NCI-H2029 treated with DMSO at 0.1 percent for 48 hours (cell line): Measurements from ENCODE around the gene CRLF1.
"Not testable (repeated sequence)": the region's sequence is repeated elsewhere in the genome, so short reads cannot be mapped to it uniquely, and the experiment has no call there.

Experiments used
- DNase-seq: peaks from one replicate; lab custom pipeline; 2025; lab: John Stamatoyannopoulos, UW

The CRLF1 gene

DNA sequence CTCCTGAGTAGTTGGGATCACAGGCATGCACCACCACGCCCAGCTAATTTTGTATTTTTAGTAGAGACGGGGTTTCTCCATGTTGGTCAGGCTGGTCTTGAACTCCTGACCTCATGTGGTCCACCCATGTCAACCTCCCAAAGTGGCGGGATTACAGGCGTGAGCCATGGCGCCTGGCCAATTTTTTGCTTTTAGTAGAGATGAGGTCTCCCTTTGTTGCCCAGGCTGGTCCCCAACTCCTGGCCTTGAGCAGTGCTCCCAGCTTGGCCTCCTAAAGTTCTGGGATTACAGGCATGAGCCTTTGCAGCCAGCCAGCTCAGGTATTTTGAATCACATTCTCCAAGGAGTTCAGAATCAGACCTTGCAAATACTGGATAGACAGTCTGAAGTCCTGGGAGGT, 13.9 kb downstream of the CRLF1 start:
- DNase-seq = not testable (repeated sequence)

DNA sequence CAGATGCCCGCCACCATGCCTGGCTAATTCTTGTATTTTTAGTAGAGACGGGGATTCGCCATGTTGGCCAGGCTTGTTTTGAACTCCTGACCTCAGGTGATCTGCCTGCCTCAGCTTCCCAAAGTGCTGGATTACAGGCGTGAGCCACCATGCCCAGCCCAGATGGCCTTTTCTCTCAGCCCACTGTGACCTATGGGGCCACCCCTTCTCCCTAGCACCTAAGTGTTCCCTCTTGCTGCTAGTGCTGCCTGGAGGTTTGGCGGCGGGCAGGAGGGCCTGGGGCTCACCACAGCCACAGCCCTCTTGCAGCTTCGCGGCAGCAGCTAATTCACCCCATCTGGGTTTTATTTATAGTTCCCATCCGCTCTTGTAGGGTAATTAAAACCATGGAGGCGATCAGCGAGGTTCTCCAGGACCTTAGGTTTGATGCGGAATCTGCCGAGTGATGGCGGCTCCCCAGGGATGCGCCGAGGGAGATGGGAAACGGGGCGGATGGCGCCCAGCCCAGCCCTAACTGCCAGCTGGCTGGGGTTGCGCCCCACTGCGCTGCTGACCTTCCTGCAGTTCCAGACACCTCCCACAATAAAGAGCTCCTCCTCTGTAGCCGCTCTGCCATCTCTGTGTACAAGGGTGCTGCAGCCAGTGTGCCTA, 14.7 kb downstream of the CRLF1 start:
- no peak for DNase-seq

DNA sequence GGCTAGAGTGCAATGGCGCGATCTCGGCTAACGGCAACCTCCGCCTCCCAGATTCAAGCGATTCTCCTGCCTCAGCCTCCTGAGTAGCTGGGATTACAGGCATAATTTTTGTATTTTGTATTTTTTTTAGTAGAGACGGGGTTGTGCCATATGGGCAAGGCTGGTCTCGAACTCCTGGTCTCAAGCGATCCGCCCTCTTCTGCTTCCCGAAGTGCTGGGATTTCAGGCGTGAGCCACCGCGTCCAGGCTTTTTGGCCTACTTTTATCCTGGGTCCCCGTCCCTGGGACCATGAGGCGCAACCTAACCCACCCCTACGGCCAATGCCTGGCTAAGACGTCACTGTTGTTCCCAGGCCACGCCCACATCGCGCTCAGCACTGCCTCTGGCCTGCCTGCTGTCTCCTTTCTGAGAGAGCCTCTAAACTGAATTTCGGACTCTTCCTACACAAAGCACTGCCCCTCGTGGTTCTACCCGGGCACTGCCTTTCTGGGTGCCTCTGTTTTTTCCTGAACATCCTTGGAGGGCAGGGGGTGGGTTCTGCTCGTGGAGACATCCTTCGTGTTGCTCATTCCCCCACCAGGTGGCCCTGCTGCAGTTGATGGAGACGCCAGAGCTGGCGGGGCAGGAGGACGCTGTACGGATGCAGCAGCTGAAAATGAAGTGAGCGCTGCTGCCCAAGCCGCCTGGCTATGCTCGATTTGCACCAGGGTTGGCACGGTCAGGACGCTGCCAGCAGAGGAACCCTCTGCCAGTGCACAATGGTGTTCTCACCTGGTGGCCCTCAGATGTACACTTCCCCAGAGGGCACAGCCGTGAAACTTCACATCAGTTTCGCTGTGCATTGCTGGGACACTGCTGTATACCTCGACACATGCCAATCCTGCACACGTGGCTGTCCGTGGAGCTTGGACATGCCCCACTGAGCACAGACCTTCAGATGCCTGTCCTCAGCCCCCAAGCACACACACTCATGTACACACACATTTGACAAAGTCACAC, 16.0 kb downstream of the CRLF1 start:
- peak; percentile 91 for DNase-seq

DNA sequence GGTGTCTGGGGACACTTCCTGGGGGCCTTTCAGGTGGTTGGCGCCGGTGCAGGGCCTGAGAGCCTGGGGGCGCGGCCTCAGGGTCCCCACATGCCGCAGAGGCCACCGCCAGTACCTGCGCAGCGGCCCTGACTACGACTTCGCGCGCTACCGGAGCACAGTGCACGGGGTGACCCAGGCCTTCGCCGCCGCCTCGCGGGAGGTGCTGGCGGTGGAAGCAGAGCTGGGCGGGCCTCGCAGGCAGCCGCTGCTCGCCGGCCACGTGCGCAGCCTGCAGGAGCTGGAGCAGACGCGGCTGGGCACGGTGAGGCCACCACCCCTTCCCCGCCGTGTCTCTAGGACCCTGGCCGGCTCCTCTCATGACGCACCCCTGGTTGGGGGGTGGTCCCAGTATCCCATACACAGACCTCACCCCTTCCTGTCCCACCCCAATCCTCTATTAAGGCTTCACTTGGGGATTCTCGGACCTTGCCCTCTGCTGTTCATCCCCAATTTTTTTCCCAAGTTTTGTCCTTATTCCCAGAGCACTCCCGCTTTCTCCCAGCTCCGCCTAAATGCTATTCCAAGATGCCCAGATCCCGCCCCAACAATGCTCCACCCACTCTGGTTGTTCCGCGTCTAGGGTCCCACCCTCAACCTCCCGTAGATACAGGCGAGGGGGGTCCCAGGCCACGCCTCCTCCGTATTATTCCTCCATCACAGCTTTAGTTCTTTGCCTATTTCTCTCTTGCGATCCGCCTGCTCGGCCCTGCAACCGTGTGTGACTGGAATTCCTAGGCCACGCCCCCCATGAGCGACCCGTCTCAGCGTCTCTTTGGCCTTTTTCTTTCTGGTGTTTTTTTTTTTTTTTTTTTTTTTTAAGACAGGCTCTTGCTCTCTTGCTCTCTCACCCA, 17.0 kb downstream of the CRLF1 start:
- peak; percentile 57 for DNase-seq

DNA sequence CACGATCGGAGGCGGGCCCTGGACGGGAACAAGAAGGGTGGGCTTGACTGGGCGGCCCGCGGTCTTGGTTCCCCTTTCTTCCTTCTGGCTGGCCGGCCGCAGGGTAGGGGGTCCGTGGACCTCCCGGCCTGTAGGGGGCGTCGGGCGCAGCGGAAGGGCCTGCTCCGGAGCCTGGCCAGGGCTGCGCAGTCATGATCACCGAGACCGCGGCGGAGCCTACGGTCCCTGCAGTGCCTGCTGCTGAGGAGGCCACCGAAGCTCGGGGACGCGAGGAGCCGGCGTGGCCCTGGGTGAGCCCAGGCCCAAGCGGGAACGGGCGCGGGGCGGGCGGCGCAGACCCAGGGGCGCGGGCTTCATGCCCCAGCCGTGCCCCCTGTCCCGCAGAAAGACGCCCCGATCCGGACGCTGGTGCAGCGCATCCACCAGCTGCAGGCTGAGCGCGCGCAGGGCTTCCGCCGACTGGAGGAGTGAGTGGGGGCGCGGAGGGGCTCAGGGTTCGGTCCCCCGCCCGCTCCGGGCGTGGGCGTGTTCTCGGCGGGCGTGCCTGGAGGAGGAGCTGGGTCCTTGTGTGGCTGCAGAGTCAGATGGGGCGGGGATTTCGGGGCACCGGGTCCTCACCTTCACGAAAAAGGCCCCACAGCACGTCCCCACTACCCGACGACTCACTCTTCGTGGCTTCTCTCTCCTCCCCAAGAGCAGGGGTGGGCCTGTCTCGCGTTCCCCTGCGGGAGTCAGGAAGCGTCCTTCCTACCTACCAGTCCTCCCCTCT, 17.8 kb downstream of the CRLF1 start, which contains the start of gene REX1BD:
Gene REX1BD (plus strand): TSS at position 188 of the 769 bp plus-strand sequence. CDS start 4 bp downstream, at position 192.
- peak; percentile 69 for DNase-seq

DNA sequence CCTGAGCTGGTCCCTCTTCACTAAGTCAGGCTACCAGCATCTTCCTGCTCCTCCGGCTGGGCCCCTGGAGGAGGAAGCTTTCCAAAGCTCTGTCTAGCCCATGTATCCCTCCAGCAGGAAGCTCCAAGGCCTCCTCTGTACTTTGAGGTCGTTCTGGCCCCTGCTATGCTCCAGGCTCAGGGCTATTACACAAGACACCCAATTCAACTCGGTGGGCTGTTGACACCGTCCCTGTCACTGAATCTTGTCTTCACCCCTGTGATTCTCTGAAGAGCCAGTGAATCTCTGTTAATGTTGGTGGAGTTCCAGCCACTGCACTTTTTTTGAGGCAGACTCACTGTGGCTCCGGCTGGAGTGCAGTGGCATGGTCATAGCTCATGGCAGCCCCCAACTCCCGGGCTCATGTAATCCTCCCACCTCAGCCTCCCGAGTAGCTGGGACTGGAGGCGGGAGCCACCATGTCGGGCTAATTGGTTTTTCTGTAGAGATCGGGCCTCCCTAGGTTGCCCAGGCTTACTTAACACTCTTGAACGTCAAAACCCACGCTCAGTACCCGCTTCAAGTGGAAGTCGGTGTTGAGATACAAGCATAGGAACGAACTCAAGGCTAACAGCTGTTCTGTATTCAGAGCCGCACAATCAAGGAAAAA, 18.5 kb downstream of the CRLF1 start:
- no peak for DNase-seq

DNA sequence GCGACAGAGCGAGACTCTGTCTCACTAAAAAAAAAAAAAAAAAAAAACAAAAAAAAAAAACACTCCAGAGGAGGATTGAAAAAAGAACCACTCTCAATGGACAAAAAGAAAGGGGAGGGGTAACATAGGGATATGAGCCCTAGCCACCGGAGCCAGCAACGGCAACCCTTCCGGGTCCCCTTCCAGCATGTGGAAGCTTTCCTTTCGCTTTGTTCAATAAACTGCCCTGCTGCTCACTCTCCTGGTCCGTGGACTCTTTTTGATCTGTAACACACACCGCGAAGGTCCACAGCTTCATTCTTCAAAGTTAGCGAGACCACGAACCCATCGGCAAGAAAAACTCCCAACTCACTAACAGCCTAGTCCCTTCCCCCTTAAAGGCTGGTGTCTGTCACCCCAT, 19.0 kb downstream of the CRLF1 start:
- DNase-seq = peak; percentile 18

DNA sequence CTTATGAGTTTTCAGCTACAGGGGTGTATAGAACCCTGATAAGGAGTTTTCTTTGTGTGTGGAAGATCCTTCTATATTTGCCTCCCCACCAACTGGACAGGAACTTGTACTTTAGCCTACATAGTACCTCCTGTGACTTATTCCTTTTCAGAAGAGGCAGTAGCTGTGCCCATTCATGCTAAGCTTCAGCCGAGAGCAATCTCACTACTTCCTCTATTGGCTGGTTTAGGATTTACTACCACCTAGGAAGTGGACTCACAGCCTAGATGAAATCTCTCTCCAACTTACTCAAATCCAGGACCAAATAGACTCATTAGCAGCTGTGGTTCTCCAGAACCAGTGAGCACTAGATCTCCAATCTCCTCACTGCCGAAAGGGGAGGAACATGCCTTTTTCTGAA, 20.3 kb downstream of the CRLF1 start:
- DNase-seq = no peak

DNA sequence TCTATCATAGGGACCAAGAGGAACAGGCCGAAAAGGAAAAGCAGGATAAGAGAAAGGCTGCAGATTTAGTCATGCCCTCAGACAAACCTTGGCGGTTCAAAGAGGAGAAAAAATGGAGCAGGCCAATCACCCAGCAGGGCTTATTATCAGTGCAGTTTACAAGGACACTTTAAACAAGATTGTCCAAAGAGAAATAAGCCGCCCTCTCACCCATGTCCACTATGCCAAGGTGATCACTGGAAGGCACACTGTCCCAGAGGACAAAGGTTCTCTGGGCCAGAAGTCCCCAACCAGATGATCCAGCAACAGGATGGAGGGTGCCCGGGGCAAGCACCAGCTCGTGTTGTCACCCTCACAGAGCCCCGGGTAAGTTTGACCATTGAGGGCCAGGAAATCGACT, 26.3 kb downstream of the CRLF1 start:
- no peak for DNase-seq

DNA sequence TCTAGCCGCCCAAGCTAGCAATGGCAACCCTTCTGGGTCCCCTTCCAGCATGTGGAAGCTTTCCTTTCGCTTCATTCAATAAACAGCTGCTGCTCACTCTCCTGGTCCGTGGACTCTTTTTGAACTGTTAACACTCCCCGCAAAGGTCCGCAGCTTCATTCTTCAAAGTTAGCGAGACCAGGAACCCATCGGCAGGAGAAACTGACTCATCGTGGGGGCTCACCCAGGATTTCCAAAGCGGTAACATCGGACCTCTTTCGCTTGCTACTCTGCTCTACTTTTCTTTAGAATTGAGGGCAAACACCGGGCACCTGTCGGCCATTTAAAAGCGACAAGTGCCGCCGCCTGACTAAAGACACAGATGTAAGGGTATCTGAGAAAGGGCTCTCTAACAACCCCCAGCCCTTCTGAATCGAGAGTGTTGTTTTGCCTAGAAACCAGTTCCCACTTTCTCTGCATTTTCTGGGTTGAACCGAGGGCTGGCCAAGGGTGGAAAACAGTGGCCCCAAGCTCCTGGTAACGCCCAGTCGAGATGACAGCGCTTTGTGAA, 29.2 kb downstream of the CRLF1 start:
- DNase-seq = no peak

DNA sequence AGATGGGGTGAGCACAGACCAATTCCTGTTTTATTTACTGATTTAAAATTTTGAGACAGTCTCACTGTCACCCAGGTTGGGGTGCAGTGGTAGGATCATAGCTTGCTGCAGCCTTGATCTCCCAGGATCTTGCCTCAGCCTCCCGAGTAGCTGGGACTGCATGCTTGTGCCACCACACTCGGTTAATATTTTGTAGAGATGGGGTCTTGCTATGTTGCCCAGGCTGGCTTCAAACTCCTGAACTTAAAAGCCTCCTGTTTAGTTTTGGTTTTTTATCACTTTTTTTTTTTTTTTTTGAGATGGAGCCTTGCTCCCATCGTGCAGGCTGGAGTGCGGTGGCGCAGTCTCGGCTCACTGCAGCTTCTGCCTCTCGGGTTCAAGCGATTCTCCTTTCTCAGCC, 30.2 kb downstream of the CRLF1 start:
- no peak for DNase-seq

DNA sequence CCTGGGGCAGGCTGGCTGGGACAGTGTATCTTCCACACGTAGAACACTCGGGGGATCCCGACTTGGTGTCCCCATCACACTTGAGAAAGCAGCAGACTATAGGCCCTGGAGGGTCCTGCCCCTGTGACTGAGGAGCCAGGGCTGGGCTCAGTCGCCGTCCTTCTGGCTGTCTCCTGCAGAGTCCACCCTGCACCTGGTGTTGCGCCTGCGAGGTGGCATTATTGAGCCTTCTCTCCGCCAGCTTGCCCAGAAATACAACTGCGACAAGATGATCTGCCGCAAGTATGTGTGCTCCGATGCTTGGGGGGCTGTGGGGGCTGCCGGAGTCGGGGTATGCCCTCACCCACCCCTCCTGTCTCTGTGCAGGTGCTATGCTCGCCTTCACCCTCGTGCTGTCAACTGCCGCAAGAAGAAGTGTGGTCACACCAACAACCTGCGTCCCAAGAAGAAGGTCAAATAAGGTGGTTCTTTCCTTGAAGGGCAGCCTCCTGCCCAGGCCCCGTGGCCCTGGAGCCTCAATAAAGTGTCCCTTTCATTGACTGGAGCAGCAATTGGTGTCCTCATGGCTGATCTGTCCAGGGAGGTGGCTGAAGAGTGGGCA, 31.8 kb downstream of the CRLF1 start:
- DNase-seq = no peak

DNA sequence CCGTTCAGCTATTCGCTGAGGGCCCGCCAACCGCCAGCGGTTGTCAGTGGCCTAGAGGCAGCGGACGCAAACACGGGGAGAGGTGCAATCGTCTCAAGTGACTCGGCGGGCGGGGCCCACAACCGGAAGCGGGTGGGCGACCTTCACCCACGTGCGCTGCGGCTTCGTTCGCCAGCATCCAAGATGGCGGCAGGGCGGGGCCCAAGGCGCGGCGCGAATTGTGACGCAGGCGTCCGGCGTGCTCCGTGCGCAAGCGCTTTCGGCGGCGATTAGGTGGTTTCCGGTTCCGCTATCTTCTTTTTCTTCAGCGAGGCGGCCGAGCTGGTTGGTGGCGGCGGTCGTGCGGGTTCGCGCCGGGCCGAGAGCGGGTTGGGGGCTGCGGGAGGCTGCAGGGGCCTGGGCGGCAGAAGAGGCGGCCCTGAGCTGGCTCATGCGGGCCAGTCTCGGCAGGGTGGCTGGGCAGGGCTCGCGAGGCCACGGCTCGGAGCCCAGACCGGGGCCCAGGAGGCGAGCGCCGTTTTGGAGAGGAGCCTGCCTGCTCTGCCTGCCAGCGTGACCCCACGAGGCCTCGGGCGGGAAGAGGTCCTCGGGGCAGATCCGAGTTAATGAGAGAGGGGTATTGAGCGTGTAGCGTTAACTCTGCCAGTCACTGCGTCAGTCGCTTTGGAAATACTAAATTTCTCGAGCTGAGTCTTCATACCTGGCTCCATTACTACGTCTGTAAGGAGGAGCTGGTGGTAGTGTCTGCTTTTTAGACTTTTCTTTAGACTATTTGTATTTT, 34.8 kb downstream of the CRLF1 start, which contains the start of gene UBA52:
Gene UBA52 (plus strand): TSS at position 294 of the 781 bp plus-strand sequence. CDS start 1,444 bp downstream, outside the sequence.
- DNase-seq = peak; percentile 89

DNA sequence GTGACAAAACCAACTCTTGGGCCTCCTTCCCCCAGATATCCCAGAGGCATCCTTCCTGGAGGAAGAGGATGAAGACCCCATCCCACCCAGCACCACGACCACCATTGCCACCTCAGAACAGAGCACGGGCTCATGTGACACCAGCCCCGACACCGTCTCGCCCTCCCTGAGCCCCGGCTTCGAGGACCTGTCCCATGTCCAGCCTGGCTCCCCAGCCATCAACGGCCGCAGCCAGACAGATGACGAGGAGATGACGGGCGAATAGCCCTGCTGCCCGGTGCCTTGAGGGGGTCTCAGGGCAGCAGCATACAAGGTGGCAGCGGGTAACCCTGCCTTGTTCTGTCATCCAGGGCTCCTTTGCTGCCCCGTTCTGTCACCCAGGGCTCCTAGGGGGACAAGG, 38.2 kb downstream of the CRLF1 start:
- DNase-seq = no peak

DNA sequence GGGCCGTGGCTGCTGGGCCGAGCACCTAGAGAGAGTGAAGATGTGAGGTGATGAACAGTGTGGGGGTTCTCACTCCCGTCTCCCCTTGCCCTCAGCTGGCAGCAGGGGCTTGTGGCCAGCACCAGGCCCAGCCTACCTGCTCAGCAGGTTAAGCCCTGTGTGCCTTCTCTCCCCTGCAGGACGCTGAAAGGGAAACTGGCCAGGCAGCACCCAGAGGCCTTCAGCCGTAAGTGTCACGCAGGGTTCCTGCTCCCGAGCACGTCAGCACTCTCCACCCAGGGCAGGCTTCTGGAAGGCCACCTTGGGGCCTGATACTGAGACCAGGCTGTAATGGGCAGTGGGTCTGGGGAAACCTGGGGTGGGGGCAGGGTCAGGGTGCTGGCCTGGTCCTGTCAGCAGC, 39.6 kb downstream of the CRLF1 start:
- DNase-seq = no peak

DNA sequence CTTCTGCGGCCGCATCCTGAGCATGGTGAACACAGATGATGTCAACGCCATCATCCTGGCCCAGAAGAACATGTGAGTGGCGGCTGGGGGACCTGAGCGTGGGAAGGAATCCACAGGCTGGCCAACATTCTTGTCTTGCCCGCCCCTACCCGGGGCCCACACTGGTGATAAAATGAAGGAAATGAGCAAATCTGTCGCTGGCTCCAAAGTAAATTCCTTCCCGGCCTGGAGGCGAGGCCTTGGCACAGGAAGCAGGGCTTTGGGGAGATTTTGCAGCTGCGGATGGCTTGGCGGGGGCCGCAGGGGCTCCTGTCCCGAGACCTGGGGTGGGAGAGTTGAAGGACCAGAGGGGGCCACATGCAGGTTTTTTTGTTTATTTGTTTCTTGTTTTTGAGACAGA, 44.5 kb downstream of the CRLF1 start:
- no peak for DNase-seq

DNA sequence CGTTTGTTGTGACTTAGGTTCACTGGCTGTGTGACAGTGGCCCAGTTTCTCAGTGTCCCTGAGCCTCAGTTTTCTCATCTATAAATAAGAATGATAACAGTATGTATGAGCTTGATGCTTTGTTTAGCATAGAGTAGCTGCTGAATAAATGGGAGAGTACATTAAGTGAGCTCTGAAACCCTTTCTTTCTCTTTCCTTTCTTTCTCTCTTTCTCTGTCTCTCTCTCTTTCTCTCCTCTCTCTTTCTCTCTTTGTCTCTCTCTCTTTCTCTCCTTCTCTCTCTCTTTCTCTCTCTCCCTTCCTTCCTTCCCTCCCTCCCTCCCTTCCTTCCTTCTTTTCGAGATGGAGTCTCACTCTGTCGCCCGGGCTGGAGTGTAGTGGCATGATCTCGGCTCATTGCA, 46.9 kb downstream of the CRLF1 start:
- DNase-seq = no peak

DNA sequence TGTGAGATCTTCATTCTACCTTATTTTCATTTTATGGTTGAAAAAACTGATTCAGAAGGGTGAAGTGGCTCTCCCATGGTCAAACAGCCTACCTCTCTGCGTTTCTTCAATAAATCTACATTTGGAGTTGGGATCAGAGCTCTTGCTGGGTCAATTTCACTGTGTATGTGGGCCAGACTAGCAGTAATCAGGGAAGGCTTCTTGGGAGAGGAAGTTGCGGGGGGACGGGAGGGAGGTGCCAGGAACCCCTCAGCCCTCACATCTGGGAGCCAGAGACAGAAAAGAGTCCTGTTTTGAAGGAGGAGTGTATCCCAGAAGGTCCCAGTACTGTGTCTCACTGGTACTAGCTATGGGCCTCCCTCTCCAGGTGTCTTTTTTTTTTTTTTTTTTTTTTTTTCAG, 48.0 kb downstream of the CRLF1 start:
- no peak for DNase-seq

DNA sequence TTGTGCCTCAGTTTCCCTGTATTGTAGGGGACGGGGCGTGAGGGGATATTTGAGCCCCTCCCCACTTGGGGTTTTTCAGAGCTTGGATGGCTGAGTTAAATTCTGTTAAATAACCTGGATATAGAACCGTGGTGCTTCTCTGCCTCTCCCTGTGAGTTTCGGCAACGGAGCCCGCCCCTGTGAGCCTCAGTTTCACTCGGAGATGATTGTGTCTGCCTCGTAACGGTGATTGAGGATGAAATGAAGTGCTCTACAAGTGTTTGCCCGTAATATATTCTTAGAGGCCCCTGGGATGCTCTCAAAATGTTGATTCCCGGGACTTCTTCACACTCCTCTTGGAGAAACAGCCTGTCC, 48.4 kb downstream of the CRLF1 start:
- no peak for DNase-seq
